T follicular helper cell (primary cell): Measurements from ENCODE around the gene LCMT2.
A peak's percentile ranks its signal among the peaks of the same experiment; 100 is the strongest.
"Not testable (repeated sequence)": the region's sequence is repeated elsewhere in the genome, so short reads cannot be mapped to it uniquely, and the experiment has no call there.

Experiments used
- DNase-seq: peaks from one replicate; pipeline ENCODE4 v3.0.0-alpha.2; 2020; ENCODE audit warnings: low read depth

LCMT2 gene

DNA sequence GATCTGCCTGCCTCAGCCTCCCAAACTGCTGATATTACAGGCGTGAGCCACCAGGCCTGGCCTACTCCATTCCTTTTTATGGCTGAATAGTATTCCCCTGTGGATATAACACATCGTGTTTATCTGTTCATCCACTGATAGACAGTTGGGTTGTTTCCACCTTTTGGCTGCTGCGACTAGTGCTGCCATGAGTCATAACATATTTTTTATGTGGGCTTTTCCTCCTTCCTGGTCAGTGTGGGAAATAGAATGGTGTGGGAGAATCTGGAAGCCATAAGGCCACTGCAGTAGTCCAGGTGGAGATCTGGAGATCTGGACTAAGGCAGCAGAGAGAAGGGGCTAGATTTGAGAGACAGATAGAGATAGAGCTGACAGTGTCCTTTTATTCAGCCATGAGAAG is 16.2 kb downstream of the LCMT2 start:
- no peak for DNase-seq

DNA sequence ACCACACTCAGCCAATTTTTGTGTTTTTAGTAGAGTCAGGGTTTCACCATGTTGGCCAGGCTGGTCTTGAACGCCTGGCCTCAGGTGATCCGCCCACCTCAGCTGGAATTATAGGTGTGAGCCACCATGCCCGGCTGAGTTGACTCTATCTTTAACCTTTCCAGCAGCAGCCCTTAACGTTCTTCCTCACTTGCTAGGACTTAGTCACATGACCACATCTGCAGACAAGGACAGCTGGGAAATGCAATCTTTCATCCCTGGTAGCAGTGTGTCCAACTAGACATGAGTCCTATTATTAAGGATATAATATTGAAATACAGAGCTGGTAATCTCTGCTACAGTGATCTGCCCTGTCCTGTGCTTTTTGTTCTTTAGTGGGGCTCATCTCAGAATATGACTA is 18.0 kb downstream of the LCMT2 start:
- DNase-seq: no peak

DNA sequence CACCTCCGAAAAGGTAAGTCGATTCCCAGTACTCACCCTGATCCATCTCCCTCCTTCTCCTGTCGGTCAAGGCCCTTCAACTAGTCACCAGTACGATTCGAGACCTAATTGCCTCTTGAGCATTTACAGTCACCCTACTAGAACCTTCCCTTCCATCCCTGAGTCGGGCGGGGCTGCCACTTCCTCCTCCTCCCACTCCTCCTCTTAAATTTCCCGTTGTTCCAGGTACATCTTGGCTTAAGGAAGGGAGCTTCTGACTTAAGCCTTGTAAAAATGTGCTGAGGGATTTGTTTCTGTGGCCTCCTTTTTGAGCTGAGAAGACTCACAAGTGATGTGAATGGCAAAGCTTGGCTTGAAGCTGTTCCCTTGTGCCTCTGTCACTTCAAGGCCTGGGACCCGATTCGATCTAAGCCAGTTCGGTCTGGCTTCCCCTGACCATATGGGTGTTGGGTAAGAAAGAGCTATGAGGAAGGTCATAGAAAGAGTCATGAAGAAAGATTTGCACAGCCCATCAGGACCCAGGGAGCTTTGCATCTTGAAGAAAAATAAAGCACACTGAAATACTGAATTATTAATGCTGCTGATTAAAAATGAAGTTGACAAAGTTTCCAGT is 28.1 kb downstream of the LCMT2 start, which contains the start of gene TGM7:
Gene TGM7, minus strand, starts transcription at position 51 of the 613 bp plus-strand sequence.
- no peak for DNase-seq

DNA sequence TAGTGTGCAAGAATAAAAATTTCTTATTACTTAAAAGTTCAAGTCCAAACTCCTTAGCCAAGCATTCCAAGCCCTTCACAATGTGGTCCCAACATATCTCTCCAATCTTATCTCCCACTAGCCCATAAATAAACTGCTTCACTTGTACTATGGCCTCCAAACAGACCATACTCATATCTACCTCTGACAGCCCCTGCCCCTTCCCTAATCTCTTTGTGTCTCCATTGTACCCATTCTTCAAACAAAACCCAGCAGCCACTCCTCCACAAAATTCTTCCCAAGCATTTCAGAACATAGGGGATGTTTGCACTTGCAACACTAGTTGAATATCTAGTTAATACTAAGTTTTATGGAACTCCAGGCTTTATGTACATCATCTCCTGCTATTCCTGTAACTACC is 30.5 kb downstream of the LCMT2 start:
- no peak for DNase-seq

DNA sequence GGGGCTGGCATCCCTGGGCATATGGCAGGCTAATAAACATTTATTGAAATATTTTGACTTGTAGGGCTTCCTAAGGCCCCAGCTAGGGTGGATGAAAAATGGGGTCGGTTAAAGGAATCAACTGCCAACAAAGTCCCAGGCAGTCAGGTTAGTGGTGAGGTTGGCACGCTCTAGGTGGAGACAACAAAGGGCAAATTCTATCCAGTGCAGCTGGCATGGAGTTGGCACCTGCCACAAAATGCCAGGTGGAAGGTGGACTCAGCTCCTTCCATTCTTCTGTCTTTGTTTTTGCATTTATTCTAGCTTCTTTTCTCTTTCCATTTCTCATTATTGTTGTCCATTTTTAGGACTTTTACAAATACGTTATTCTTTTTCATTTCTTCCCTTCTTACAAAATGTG is 31.0 kb downstream of the LCMT2 start:
- DNase-seq: no peak

DNA sequence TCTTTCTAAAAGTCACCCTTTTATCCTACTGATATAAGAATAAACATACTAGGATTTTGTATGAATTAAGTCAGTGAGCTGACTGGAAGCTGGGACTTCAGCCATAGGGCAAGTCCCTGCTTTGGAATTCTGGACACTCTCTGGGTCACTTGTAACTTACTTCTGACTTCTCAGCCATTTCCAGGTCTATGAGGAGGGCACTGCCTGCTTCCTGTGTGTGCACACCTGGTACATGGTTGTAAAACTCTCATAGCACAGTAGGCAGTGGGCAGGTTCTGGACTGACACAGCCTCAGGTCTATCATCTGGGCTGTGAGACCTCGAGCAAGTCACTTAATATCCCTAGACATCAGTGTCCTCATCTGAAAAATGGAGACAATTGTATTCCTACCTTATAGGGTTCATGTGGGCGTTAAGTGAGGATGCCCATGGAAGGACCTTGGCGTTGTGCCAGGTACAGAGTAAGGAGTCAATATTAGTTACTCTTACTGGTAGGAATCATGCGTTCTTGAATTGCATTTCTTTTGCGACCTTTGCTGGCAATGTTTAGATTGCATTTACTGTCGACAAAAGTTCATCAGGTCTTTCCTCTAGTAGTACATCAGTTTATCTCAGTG is 36.2 kb downstream of the LCMT2 start:
- no peak for DNase-seq

DNA sequence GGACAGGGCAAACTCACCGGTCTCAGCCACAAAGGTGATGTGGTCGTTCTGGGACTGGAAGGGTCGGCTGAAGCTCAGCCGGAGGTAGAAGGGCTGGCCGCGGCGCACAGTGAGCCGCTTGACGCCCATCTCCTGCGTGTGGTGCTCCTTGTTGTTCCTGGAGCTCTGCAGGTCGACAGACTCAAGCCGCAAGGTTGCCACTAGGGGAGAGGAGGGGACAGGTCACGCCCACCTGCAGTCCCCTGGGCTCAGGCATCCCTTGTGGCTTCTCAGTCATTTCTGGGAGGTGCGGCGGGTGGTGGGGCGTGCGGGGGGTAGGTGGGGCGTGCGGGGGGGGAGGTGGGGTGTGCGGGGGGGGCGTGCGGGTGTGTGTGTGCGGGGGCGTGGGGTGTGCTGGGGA is 36.9 kb downstream of the LCMT2 start:
- DNase-seq: no peak

DNA sequence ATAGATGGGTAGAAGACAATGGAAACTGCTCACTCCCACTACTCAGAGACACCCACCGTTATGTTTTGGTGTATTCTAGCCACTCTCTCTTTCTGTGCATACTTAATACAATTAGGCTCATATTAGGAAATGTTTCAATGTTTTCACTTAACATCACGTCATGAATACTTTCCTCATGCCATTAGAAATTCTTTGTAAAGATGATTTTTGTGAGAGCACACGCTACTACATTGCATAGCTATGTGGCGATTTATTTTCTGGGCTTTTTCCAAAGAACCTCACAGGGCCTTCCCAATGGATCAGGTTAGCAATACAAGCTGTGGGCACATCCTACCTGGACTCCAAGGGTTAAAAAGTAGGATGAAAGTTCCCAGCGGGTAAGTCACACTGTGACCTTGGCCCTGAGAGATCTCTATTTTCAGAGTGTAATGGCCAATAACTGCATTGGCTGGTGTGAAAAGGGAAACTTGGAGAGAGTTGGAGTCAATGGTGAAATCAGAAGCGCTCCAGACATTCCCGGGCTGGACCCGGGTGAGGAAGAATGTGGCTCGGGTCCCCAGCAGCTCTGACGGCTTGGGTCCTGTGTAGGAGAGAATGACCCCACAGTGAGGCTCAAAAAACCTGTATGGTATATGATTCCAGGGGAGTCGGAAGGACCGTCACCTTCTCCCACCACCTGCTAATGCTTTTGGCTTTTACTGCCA is 37.8 kb downstream of the LCMT2 start:
- DNase-seq: no peak

DNA sequence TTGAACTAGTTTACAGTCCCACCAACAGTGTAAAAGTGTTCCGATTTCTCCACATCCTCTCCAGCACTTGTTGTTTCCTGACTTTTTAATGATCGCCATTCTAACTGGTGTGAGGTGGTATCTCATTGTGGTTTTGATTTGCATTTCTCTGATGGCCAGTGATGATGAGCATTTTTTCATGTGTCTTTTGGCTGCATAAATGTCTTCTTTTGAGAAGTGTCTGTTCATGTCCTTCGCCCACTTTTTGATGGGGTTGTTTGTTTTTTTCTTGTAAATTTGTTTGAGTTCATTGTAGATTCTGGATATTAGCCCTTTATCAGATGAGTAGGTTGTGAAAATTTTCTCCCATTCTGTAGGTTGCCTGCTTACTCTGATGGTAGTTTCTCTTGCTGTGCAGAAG is 40.7 kb downstream of the LCMT2 start:
- DNase-seq: not testable (repeated sequence)

DNA sequence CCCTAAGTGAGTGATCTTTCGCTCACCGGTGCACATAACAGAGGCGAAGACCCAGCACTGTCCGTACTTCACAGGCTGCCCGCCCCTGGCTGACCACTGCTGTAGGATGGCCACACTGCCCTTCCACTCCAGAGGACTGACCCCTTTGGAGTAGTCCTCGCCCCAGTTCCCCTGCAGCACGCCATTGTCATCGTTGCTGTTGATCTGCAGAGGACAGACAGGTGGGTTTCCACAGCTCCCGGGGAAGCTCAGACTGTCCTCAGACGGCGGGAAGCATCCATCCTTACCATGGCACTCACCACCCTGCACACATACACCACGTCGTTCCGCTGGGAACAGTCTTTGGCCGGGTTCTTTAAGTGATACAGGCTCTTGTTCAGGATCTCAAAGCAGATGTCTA is 43.1 kb downstream of the LCMT2 start:
- no peak for DNase-seq

DNA sequence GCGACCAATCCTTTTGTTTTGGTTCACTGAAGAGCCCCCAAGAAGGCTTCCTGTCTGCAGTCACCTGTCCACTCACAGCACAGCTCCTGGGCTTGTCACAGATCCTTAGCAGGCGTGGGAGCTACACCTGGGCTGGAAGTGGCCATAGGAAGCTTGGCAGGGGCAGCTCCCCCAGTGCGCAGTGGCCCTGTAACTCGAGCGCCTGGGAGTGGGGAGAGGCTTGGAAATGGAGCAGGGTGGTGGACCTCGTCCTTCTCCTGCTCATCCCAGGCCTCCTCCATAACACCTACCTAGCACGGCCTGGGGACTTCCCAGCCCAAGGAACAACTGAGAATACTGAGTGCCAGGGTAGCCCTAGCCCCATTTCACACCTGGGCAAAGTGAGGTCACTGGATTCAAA is 44.3 kb downstream of the LCMT2 start:
- DNase-seq: no peak

DNA sequence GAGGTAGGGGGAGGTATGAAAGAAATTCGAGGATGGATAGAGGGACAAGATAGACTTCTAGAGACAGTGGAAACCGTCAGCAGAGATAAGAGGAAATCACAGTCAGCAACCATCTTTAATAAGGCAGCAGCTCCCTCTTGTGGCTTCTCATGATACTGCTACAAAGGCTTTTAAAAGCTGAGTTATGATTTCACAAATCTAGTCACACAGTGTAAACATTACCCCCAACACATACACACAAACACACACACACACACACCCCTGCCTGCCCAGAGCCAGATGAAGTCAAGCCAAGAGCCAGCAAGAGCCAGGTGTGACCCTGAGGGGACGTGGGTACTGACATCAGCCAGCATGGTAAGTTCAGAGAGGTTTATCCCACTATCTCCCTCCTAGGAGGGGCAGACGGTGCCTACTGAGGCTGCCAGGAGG is 44.8 kb downstream of the LCMT2 start:
- peak; percentile 38 for DNase-seq

DNA sequence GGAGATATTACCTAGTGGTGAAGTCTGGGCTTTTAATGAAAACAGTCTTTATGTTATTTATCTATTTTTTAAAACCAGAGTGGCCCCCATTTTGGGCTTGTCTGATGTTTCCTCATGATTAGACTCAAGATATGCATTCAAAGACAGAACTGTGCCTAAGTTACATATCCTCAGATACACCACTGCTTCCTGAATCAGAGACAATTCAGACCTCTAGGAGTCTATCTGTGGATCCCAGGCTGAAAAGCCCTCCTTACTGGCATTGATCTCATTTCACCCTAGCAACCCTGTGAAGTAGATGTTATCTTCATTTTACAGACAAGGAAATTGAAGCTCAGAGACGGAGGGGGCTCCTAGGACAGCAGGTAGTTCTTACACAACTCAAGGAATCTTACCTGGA is 46.8 kb downstream of the LCMT2 start:
- DNase-seq: no peak

DNA sequence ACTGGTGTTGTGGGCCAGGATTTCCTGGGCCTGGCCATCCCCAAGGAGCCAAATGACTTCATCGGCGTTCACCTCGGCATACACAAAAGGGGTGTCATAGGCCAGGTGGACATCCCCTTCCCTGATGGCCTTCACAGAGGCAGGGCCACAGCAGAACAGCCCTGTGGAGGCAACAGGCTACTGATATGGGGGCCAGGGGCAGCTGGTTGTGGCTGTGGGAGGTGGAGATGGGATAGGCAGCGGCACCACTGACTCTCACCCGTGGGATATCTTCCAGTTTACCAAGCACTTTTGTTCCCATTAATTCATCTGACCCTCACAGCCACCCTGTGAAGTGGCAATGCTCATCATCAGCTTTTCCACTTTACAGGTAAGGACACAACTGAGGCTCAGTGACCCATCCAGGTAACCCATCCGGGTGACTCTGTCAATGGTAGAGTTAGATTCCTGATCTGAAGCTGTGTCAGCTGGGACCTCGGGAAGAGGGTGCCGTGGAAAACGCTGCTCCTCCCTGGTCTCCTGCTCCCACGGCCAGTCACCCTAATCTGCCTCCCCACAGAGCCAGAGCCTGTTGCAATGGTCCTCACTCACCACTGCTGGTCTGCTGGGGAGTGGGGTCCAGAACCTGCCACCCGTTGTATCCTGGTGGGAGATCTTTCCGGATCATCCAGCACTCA is 48.3 kb downstream of the LCMT2 start:
- no peak for DNase-seq

DNA sequence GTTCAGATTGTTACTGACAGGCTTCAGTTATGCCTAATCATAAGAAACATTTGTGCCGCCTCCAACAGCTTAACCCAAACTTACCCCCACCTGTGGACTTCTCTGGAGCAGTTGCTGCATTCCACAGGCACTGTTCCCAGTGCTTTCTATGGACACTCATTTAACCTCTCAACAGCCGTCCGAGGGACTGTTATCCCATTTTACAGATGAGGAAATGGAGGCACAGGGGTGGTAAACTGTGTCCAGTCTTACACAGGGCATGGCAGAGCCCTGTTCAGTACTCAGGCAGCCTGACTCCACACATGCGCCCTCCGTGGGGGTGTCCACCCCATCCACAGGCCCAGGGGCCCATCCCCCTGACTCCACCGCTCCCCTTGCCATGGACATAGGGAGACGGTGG is 49.4 kb downstream of the LCMT2 start:
- DNase-seq: no peak

DNA sequence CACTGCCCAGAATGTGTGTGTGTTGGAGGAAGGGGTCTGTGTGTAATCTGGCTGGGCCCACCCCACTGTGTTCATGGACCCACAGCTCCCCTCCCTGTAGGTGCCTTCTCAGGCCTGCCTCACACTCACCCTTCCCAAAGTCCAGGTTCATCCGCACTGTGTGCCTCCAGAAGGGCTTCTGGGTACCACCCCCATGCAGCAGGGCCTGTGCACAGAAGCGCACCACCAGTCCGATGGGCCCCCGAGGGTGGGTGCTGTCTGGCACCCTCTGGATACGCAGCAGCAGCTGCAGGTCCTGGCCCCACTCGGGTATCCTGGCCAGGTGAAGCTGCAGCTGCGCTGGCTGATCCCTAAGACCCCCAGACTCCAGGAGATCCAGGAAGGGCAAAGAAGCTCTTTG is 50.9 kb downstream of the LCMT2 start:
- DNase-seq: no peak

DNA sequence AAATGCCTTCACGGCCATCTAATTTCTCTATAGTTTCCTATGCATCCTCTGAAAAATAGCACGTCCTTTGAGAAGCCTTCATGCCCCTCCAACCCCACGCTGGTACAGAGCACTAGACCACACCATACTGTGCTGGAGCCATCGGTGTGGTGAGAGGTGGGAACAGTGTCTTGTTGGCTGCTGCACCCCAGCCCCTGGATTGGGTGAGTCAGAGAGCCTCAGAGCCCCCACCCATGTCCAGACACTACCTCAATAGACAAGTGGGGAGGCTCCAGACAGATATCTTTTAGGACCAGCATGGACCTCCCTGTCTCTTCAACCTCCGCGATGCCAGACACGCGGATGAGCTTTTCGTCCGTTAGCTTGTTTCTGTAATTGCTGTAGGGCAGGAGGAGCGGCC is 51.5 kb downstream of the LCMT2 start:
- DNase-seq: no peak

DNA sequence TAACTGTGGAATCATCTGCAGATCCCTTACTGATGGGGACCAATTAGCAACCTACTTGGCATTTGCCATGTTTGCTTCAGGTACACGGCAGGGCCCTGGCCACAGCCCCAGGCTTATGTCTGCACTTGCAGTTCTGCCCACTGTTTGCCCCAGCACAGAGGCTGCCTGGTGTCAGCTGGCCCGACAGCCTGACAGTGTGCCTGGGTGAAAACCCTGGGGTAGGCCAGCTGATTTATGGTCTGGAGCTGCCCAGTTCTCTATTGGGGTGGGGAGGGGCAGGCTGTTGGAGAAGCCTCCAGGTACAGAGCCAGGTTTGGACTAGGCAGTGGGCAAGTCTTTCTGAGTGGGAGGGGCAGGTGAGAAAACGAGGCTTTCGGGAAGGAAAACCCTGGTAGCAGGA is 52.5 kb downstream of the LCMT2 start:
- DNase-seq: no peak

DNA sequence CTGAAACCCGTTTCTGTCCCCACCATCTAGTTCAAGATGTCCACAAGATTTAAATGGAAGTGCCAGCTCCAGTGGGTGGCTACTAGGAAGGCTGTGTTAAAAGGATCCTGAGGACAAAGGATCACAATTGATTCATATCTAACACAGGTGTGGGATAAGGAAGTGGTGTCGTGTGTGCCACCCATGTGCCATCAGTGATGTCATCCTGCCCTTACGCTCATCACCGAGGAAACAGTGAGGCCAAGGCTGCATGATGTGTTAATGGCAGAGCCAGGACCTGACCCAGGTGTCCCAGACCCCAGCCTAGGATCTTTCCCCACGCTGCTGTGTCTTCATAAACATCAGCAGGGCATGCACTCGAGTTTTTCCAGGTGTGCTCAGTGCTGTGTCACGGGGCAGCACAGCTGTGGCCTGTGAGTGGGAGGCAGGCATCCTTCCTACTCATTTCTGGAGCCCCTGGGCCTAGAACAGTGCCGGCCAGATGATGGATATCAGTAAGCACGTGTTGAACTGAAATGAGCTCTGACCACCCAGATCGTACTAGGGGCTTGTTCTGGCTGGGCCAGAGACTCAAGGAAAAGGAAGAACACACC is 53.0 kb downstream of the LCMT2 start:
- no peak for DNase-seq

DNA sequence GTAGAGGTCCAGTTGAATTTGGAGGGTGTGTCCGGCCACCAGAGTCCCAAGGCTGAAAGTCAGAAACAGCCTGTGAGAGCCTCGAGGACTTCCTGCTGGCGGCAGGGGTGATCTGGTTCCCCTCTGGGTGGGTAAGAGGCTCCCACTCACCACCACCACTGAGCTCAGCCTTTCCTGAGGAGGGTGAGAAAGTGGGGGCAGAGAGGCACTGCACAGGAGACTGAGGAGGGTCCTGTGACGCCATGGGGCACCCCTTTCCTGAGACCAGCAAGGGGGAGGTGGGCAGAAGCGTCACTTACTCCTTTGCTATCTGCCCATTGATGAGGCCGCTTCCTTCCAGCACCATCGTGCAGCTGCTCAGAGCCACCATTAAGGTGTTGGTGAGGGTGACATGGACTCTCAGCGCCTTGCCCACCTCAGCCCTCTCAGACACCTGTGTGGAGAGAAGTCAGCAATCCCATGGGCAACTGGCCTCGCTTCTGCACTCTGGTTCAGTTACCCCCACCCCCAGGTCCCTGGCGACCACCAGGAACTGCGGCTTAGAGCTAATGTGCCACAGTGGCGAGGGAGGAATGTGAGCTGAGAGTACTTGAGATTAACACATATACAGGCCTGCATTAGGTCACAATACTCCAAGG is 53.7 kb downstream of the LCMT2 start:
- DNase-seq: no peak

DNA sequence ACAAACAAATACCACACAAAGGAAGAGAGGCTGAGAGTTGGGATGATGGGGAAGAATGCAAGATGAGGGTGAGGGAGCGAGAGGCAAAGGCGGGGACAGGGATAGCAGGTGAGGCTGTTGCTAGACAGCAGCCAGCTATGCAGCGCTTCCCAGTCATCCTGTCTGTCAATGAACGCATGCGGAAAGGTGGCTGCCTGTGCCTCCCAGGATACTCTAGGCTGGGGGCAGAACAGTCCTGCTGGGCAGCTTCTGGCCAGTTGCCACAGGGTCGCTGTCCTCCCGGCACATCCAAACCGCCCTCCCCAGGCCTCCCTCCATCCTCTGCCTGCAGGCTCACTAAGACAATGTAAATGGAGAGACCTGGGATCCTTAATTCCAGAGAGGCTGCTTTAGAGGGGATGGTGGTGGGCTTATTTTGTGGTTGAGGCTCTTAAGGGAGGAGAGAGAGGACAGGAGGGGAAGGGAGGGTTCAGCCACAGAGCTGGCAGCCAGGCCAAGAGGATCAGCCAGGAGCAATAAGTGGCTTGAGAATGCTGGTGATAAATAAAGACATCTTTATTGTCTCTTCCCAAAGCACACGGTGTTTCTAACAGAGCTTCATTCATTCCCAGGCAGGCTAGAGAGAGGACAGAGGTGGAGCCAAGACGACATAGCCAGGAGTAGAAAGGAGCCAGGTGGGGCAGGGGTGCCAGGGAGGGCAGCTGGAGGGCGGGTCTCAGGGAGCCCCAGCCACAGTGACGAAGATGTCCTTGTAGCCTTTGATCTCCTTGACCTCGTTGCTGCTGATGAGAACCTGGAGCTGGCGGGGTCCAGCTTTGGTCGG is 54.4 kb downstream of the LCMT2 start:
- no peak for DNase-seq
